Activated naive CD8-positive, alpha-beta T cell treated with anti-CD3 and anti-CD28 coated beads, Interleukin-2, amount 10 ng/mL, durations not matched to agents 7 days and 5 days (primary cell): Measurements from ENCODE around the gene SLC25A43. TPM values are rescaled to one million over a fixed set of nuclear protein-coding genes. Genes with fewer than 3 reads are reported as not detected.

Experiments used
- ATAC-seq: fragments of 150-1000 bp; cut with Tn5 transposase; one replicate; pipeline ENCODE4 v1.10.0; 2021; ENCODE audit warnings: low read depth, moderate library complexity
- POLR2A ChIA-PET: fragments of 350-600 bp; sonication (Branson Sonifier 250); formaldehyde crosslinking; loops from one replicate; lab custom pipeline; 2021; ENCODE audit warnings: antibody characterized with exemption; lab: Charles Lee
- DNase-seq: peaks from one replicate; pipeline ENCODE4 v3.0.0; 2021
- H3K27ac Mint-ChIP-seq: one replicate; pipeline ENCODE4 v1.8.0; 2022; ENCODE audit warnings: mild to moderate bottlenecking, mixed read lengths
- H3K27me3 Mint-ChIP-seq: one replicate; pipeline ENCODE4 v1.8.0; 2022; ENCODE audit warnings: mild to moderate bottlenecking, moderate library complexity, mixed read lengths
- H3K36me3 Mint-ChIP-seq: one replicate; pipeline ENCODE4 v1.8.0; 2021; ENCODE audit warnings: mild to moderate bottlenecking, mixed read lengths
- H3K4me1 Mint-ChIP-seq: one replicate; pipeline ENCODE4 v1.8.0; 2021; ENCODE audit warnings: mixed read lengths
- H3K4me3 Mint-ChIP-seq: one replicate; pipeline ENCODE4 v1.8.0; 2022; ENCODE audit warnings: mild to moderate bottlenecking, moderate library complexity, mixed read lengths
- H3K9me3 Mint-ChIP-seq: one replicate; pipeline ENCODE4 v1.8.0; 2021; ENCODE audit warnings: mixed read lengths
- total RNA-seq, 2 experiments: library from RNA; stranded (reverse); gene quantifications; one replicate each; pipeline ENCODE4 v1.2.3, GENCODE V29; 2021

Gene SLC25A43
- total RNA-seq, 2 experiments from 2014 or later = 7.2 to 7.3 TPM

DNA sequence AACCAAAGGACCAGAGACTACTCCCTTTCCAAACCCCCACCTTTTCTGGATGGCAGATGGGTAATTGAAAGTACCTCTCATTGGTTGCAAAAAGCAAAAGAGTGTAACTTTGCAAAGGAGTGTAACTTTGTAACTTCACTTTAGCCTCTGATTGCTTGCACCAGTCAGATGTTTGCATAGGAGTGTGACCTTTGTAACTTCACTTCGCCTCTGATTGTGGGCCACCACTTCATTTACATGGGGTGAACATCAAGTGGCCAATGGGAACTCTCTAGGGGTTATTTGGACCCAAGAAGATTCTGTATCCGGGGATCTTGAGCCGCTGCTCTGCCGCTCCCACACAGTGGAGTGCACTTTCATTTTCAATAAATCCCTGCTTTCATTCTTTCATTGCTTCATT, 9.9 kb upstream of the SLC25A43 start:
- POLR2A ChIA-PET = no interaction called here
- DNase-seq (no peak), ATAC-seq (no peak)
- Mint-ChIP-seq H3K4me1 (peaks cover 5% of the 10 kb centered on the region), H3K27ac (no peak overlapping the region), H3K27me3 (peaks cover 2% of the 10 kb centered on the region), H3K36me3 (no peaks in the 10 kb centered on the region), H3K4me3 (no peak overlapping the region), H3K9me3 (no peaks in the 10 kb centered on the region)

DNA sequence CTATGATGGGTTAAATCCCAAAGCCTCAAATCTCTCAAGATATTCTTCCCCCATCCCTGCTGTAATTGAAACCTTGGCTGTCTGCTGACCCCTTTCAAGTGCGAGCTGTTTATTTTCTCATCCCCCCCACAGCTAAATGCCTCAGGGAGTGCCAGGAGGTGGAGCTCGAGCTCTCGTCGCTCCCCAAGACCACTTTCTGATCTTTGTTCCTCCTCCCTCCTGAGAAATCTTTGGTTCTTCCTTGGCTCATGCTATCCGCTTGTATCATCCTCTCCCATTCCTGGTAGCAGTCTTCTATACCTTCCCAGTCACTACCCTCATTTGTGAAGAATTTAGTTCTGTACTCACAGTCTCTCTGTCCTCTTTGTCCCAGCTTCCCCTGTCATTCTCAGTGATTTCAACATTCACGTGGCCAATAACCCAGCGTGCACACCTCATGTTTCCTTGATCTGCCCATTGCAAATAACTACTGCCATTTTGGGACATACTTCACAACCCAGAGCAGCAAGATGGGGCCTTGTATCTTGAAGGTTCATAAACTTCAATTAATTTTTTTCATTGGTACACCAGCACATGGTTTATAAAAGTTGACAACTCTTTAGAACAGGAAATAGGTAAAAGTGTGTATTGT, 9.2 kb upstream of the SLC25A43 start:
- POLR2A ChIA-PET = no interaction called here
- Mint-ChIP-seq H3K27ac (no peak overlapping the region), H3K4me3 (no peak overlapping the region), H3K36me3 (no peaks in the 10 kb centered on the region), H3K27me3 (peaks cover 2% of the 10 kb centered on the region), H3K9me3 (no peaks in the 10 kb centered on the region), H3K4me1 (peaks cover 5% of the 10 kb centered on the region)
- DNase-seq (no peak), ATAC-seq (no peak)

DNA sequence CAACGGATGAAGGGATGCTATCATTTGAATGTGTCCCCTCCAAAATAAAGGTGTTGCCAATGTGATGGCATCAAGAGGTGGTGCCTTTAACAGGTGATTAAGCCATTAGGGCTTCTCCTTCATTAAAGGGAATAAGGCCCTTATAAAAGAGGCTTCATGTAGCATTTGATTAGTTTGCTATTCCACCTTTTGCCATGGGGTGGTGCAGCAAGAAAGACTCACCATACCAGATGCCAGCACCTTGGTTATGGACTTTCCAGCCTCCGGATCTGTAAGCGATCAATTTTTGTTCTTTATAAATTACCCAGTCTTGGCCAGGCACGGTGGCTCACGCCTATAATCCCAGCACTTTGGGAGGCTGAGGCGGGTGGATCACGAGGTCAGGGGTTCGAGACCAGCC, 7.9 kb upstream of the SLC25A43 start:
- Mint-ChIP-seq H3K9me3 (no peaks in the 10 kb centered on the region), H3K27ac (no peak overlapping the region), H3K4me3 (no peak overlapping the region), H3K27me3 (peaks cover 2% of the 10 kb centered on the region), H3K4me1 (peaks cover 5% of the 10 kb centered on the region), H3K36me3 (no peaks in the 10 kb centered on the region)
- ATAC-seq (no peak), DNase-seq (no peak)
- POLR2A ChIA-PET = no interaction called here

DNA sequence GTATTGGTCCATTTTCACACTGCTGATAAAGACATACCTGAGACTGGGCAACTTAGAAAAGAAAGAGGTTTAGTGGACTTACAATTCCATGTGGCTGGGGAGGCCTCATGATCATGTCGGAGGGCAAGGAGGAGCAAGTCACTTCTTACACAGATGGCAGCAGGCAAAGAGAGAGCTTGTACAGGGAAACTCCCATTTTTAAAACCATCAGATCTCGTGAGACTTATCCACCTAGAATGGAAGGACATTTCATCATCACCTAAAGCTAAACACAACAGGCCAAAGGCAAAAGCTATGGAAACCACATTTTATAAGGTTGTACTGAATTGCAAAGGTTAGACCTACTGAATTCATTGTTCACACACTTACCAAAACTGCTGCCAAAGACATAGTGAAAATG, 6.0 kb upstream of the SLC25A43 start:
- POLR2A ChIA-PET = no interaction called here
- Mint-ChIP-seq H3K9me3 (no peaks in the 10 kb centered on the region), H3K4me3 (no peak overlapping the region), H3K4me1 (peaks cover 2% of the 10 kb centered on the region), H3K36me3 (no peaks in the 10 kb centered on the region), H3K27me3 (peaks cover 2% of the 10 kb centered on the region), H3K27ac (no peak overlapping the region)
- no peak for ATAC-seq
- DNase-seq = no peak

DNA sequence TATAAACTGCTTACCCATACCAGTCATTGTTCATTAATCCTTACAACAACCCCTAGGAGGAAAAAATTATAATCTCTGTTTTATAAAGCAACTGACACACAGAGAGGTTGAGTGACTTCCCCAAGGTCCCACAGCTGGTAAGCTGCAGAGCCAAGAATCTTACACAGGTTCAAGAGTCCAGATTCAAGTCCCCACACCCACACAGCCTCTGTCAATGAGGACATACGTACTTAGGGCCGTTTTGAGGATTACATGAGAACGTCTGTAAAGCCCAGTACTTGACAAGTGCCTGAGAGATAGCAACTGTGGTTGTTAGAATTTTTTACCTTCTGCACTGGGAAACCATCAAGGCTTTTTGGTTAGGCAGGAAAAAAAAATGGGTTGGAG, 556 bp upstream of the SLC25A43 start:
- DNase-seq = no peak
- H3K27ac Mint-ChIP-seq = peak overlapping the region; percentile 88
- no peak for ATAC-seq

DNA sequence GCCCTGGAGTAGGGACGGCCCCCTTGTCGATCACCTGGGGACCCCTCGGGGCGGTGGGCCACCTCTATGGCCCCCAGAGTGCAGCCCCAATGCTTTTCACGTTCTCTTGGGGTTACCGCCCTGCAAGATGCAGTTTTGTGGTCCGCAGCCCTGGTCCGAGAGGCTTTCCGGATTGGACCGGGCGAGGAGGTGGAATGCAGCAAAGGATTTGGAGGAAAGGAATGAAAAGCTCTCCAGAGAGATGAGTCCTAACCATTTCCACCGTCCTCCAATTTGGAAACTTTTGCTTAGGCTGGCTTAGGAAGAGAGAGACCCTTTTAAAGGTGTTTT, 601 bp downstream of the SLC25A43 start:
- DNase-seq (no peak), ATAC-seq (no peak)
- Mint-ChIP-seq H3K4me1 (peaks cover 11% of the 10 kb centered on the region), H3K4me3 (peak overlapping the region; percentile 77), H3K27me3 (no peaks in the 10 kb centered on the region), H3K36me3 (peaks cover 2% of the 10 kb centered on the region), H3K27ac (no peak overlapping the region), H3K9me3 (no peaks in the 10 kb centered on the region)
- POLR2A ChIA-PET = no interaction called here

More for the DNA sequence above, 556 bp upstream of the SLC25A43 start:
- Mint-ChIP-seq H3K4me3 (peak overlapping the region; percentile 94), H3K4me1 (peaks cover 11% of the 10 kb centered on the region), H3K27me3 (peaks cover 2% of the 10 kb centered on the region), H3K36me3 (peaks cover 2% of the 10 kb centered on the region), H3K9me3 (no peaks in the 10 kb centered on the region)
- POLR2A ChIA-PET = no interaction called here

DNA sequence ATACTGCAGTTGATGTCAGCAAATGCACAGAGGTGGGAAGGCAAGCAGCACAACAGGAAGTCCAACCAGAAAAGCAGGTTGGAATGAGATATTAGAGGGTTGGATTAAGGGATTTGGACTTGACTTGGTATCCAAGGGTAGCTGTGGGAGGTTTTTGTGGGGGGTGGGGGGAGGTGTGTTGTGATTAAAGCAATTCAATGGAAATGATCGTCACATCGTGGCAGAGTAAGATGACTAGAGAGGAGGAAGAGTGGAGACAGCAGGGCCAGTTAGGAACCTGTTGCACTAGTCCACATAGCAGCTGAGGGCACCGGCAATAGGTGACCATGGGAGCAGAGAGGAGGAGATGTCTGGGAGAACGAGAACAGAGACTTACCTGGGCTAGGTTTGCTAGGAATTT, 2.4 kb downstream of the SLC25A43 start:
- POLR2A ChIA-PET = interaction anchor here (0.7 kb wide), 1 partner anchor 67 kb away, joined by 5 read pairs; the partner anchor contains the start of gene SLC25A5
- DNase-seq = no peak
- Mint-ChIP-seq H3K4me3 (no peak overlapping the region), H3K9me3 (no peaks in the 10 kb centered on the region), H3K36me3 (peaks cover 4% of the 10 kb centered on the region), H3K27me3 (no peaks in the 10 kb centered on the region), H3K4me1 (peaks cover 11% of the 10 kb centered on the region), H3K27ac (no peak overlapping the region)
- no peak for ATAC-seq

DNA sequence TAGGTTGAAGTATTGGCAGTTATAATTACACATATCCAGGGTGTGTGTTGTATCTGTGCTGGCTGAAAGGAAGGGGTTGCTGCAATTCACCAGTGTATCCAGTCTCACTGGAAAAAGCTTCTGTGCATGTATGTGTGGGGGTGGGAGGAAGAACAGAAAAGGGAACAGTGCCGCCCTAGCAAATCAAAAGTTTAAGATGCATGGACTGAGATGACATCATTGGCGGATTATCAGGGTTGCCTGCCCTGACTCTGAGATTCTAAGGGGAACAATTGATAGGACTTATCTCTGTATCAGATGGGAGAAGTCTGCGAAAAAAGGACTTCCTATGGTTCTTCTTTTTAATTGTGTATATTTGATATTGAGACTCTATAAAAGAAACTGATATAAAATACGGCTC, 3.5 kb downstream of the SLC25A43 start:
- H3K27ac Mint-ChIP-seq = no peak overlapping the region
- no peak overlapping the region for H3K4me3 Mint-ChIP-seq
- no peaks in the 10 kb centered on the region for H3K9me3 Mint-ChIP-seq
- no peaks in the 10 kb centered on the region for H3K27me3 Mint-ChIP-seq
- POLR2A ChIA-PET = no interaction called here
- ATAC-seq (no peak), DNase-seq (no peak)
- peaks cover 11% of the 10 kb centered on the region for H3K4me1 Mint-ChIP-seq
- H3K36me3 Mint-ChIP-seq = peaks cover 7% of the 10 kb centered on the region

DNA sequence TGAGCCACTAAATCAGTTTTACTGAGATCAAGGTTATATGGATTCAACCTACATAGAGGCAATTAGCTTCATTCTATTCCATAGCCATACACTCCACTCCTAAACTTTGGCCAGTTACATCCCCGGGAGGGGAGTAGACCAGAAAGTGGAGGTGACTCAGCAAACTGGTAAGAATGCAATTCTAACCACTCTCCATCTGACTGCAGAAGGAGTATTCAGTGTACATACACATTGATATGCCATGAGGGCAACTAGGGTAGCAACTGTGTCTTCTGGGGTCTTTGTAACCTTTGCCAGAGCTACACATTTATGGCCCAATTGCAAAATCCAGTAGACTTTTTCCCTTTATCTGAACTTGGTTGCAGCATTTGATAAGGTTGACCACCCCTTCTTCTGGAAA, 7.6 kb downstream of the SLC25A43 start:
- Mint-ChIP-seq H3K27me3 (no peaks in the 10 kb centered on the region), H3K36me3 (peaks cover 11% of the 10 kb centered on the region), H3K4me3 (no peak overlapping the region), H3K27ac (no peak overlapping the region), H3K9me3 (no peaks in the 10 kb centered on the region), H3K4me1 (peaks cover 1% of the 10 kb centered on the region)
- DNase-seq (no peak), ATAC-seq (no peak)
- POLR2A ChIA-PET = no interaction called here

DNA sequence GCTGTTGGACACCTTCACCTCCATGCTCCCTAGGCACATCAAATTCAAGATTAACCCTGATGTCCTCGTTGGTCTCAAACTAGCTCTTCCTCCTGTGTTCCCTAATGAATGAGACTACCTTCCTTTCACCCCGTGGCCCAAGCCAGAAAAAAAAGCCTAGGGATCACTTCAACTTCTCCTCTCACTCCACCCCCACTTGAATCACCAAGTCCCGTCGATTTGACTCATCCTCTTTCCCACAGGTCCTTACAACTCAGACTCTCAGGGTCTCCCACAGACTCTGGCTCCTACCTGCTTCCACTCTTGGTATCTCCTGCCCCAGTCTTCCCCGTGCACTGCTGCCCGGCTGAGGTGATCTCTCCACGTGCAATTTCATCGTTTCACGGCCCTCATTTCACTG, 8.5 kb downstream of the SLC25A43 start:
- peaks cover 11% of the 10 kb centered on the region for H3K36me3 Mint-ChIP-seq
- H3K4me1 Mint-ChIP-seq = peaks cover 3% of the 10 kb centered on the region
- no peak overlapping the region for H3K27ac Mint-ChIP-seq
- no peak overlapping the region for H3K4me3 Mint-ChIP-seq
- no peaks in the 10 kb centered on the region for H3K27me3 Mint-ChIP-seq
- ATAC-seq (no peak), DNase-seq (no peak)
- POLR2A ChIA-PET = no interaction called here
- H3K9me3 Mint-ChIP-seq = no peaks in the 10 kb centered on the region

DNA sequence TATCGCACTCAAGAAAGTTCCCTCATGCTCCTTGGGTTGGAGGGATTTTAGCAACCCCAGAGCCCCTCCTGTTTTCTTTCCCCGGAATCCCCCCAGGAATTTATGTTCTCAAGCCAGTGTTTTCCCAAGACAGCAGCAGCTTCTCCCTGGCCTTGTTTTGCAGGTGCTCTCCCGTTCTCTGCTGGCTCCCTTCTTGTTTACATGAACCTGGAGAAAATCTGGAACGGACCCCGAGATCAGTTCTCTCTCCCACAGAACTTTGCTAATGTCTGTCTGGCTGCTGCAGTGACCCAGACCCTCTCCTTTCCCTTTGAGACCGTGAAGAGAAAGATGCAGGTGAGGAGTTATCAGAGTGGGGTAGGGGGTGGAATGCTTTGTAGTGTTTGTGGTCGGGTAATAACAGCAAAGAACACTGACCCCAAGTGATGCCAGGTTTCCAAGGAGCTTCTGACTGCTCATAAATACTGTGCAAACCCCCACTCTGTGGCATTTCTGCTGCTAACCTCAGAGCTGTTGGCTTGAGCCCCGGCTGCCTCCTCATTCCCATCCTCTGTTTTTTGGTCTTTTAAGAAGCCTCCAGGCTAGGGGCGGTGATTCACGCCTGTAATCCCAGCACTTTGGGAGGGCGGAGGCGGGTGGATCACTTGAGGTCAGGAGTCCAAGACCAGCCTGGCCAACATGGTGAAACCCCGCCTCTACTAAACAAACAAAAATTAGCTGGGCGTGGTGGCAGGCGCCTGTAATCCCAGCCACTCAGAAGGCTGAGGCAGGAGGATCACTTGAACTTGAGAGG, 11.1 kb downstream of the SLC25A43 start:
- Mint-ChIP-seq H3K27ac (no peak overlapping the region), H3K9me3 (no peaks in the 10 kb centered on the region), H3K36me3 (peaks cover 11% of the 10 kb centered on the region), H3K4me3 (no peak overlapping the region), H3K27me3 (no peaks in the 10 kb centered on the region), H3K4me1 (peaks cover 3% of the 10 kb centered on the region)
- DNase-seq (no peak), ATAC-seq (no peak)
- POLR2A ChIA-PET = no interaction called here

DNA sequence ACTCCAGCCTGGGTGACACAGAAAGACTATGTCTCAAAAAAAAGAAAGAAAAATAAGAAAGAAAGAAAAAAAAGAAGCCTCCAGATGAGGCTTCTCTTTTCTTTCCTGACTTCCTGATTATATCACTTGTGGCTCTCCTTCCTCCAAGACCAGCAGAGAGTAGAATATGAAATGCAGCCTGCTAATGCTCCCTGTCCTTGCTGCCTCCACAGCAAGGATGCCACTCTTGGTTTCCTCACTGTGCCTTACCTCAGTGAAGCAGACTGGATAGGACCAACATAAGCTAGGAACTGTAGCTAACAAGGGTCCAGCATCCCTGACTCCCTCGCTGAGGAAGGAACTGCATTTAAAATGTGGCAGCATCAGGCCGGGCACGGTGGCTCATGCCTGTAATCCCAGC, 11.7 kb downstream of the SLC25A43 start:
- DNase-seq (no peak), ATAC-seq (no peak)
- no peaks in the 10 kb centered on the region for H3K27me3 Mint-ChIP-seq
- peaks cover 11% of the 10 kb centered on the region for H3K36me3 Mint-ChIP-seq
- no peaks in the 10 kb centered on the region for H3K9me3 Mint-ChIP-seq
- H3K4me1 Mint-ChIP-seq = peaks cover 3% of the 10 kb centered on the region
- no peak overlapping the region for H3K27ac Mint-ChIP-seq
- POLR2A ChIA-PET = no interaction called here
- H3K4me3 Mint-ChIP-seq = no peak overlapping the region

DNA sequence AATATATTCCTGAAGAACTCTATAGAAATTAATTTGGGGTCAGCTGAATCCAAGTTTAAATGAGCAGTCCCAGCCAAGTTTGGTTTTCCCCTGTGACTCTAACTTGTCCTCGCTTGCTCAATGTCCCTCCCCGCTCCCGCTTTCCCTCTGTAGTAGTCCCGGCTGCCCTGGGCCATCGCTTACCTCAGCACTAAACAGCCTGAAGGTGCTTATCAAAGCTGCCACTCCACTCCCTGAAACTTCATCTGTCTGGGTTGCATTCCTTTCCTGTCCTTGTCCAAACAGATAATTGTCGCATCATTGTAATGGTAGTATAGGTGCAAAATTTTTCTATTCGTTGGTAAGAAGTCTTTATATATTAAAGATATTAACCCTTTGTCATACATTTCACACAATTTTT, 12.8 kb downstream of the SLC25A43 start:
- no peaks in the 10 kb centered on the region for H3K27me3 Mint-ChIP-seq

DNA sequence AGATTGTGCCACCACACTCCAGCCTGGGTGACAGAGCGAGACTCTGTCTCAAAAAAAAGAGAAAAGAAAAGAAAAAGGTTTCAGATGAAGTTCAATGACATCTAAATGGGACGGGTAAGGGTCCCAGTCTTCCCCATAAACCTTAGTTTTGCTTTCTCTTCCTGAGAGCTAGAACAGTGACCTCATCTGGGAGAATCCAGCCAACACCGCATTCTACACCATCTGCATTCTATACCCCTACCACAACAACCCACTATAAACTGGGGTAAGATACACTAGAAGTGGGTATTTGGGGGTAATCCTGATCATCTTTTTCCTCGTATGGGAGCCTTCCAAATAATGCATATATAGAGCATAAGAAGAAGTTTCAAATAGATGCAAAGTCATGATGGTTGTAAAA, 18.2 kb downstream of the SLC25A43 start:
- Mint-ChIP-seq H3K27ac (no peak overlapping the region), H3K36me3 (no peaks in the 10 kb centered on the region), H3K9me3 (no peaks in the 10 kb centered on the region), H3K27me3 (no peaks in the 10 kb centered on the region), H3K4me3 (no peak overlapping the region), H3K4me1 (no peaks in the 10 kb centered on the region)
- no peak for ATAC-seq
- no peak for DNase-seq
- POLR2A ChIA-PET = interaction anchor here (1.0 kb wide), 1 partner anchor 52 kb away, joined by 5 read pairs; no protein-coding TSS in a partner anchor

More for the DNA sequence above, 12.8 kb downstream of the SLC25A43 start:
- DNase-seq (no peak), ATAC-seq (no peak)
- Mint-ChIP-seq H3K4me3 (no peak overlapping the region), H3K36me3 (peaks cover 10% of the 10 kb centered on the region), H3K4me1 (peaks cover 3% of the 10 kb centered on the region), H3K27ac (no peak overlapping the region), H3K9me3 (no peaks in the 10 kb centered on the region)
- POLR2A ChIA-PET = no interaction called here
